TTC549 (cell line): ENCODE results near the gene ME3.
"Not testable (repeated sequence)": the region's sequence is repeated elsewhere in the genome, so short reads cannot be mapped to it uniquely, and the experiment has no call there.

Experiments
- FAIRE-seq: peaks from 2 replicates; lab custom pipeline; 2012; peaks lifted over from hg19 to GRCh38; lab: Jason Lieb, UNC

The ME3 gene

GRCh38 chr11:86459682-86460460 is 212.5 kb downstream of the ME3 start:
- FAIRE-seq: no peak

GRCh38 chr11:86459002-86459385 is 213.4 kb downstream of the ME3 start:
- FAIRE-seq: no peak

GRCh38 chr11:86458294-86459001 is 214.0 kb downstream of the ME3 start:
- FAIRE-seq: no peak

- peak; percentile 56 for FAIRE-seq
Measured at GRCh38 chr11:86456075-86456939, 216.1 kb downstream of the ME3 start.

GRCh38 chr11:86453290-86454030 is 219.0 kb downstream of the ME3 start:
- FAIRE-seq: no peak

GRCh38 chr11:86449993-86450629 is 222.3 kb downstream of the ME3 start:
- FAIRE-seq: no peak

- no peak for FAIRE-seq
Measured at GRCh38 chr11:86447763-86448480, 224.5 kb downstream of the ME3 start.

GRCh38 chr11:86446924-86447285 is 225.5 kb downstream of the ME3 start:
- no peak for FAIRE-seq

GRCh38 chr11:86446163-86446923 is 226.1 kb downstream of the ME3 start:
- FAIRE-seq: no peak

GRCh38 chr11:86444981-86445380 is 227.4 kb downstream of the ME3 start:
- no peak for FAIRE-seq

GRCh38 chr11:86443415-86443814 is 229.0 kb downstream of the ME3 start:
- FAIRE-seq: no peak

GRCh38 chr11:86442827-86443226 is 229.6 kb downstream of the ME3 start:
- FAIRE-seq: no peak

GRCh38 chr11:86442420-86442819 is 230.0 kb downstream of the ME3 start:
- FAIRE-seq: no peak

GRCh38 chr11:86440843-86441242 is 231.6 kb downstream of the ME3 start:
- no peak for FAIRE-seq

GRCh38 chr11:86440305-86440716 is 232.1 kb downstream of the ME3 start:
- no peak for FAIRE-seq

GRCh38 chr11:86438685-86439084 is 233.7 kb downstream of the ME3 start:
- no peak for FAIRE-seq

- FAIRE-seq: no peak
Measured at GRCh38 chr11:86435711-86436110, 236.7 kb downstream of the ME3 start.

- not testable (repeated sequence) for FAIRE-seq
Measured at GRCh38 chr11:86433361-86434095, 238.9 kb downstream of the ME3 start.

- FAIRE-seq: no peak
Measured at GRCh38 chr11:86431258-86431657, 241.2 kb downstream of the ME3 start.

GRCh38 chr11:86427441-86427840 is 245.0 kb downstream of the ME3 start:
- no peak for FAIRE-seq
